ENCODE measurements around the gene CERS6. TPM values are rescaled to one million over a fixed set of nuclear protein-coding genes. Genes with fewer than 3 reads are reported as not detected.

The CERS6 gene
- total RNA-seq, 1 donor from 2014 or later = 10.9 TPM

GRCh38 chr2:168703926-168704325, 247.9 kb downstream of the CERS6 start:
- no peak overlapping the region for H3K27ac ChIP-seq
- DNase-seq (ENCODE audit: low spot score in 2 of 2) = no peak
- no peaks in the 10 kb centered on the region for H3K36me3 ChIP-seq
- H3K4me1 ChIP-seq = no peaks in the 10 kb centered on the region
- TF ChIP-seq, protein P1, sequence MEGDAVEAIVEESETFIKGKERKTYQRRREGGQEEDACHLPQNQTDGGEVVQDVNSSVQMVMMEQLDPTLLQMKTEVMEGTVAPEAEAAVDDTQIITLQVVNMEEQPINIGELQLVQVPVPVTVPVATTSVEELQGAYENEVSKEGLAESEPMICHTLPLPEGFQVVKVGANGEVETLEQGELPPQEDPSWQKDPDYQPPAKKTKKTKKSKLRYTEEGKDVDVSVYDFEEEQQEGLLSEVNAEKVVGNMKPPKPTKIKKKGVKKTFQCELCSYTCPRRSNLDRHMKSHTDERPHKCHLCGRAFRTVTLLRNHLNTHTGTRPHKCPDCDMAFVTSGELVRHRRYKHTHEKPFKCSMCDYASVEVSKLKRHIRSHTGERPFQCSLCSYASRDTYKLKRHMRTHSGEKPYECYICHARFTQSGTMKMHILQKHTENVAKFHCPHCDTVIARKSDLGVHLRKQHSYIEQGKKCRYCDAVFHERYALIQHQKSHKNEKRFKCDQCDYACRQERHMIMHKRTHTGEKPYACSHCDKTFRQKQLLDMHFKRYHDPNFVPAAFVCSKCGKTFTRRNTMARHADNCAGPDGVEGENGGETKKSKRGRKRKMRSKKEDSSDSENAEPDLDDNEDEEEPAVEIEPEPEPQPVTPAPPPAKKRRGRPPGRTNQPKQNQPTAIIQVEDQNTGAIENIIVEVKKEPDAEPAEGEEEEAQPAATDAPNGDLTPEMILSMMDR (IDR thresholded peaks at IDR 0.05) = no peak
- intact Hi-C loops (cut with DNase I) = no loop called here
- H3K27me3 ChIP-seq = no peaks in the 10 kb centered on the region
- no peaks in the 10 kb centered on the region for H3K9me3 ChIP-seq
- H3K4me3 ChIP-seq = no peak overlapping the region

GRCh38 chr2:168705534-168706470, 249.7 kb downstream of the CERS6 start:
- Histone ChIP-seq H3K27me3 (no peaks in the 10 kb centered on the region), H3K9me3 (no peaks in the 10 kb centered on the region), H3K4me3 (no peak overlapping the region), H3K36me3 (no peaks in the 10 kb centered on the region), H3K4me1 (no peaks in the 10 kb centered on the region), H3K27ac (no peak overlapping the region)
- DNase-seq (ENCODE audit: low spot score in 2 of 2) = no peak
- intact Hi-C loops (cut with DNase I) = loop anchor here (5.0 kb wide), 1 partner anchor 359 kb away; no protein-coding TSS in a partner anchor
- TF ChIP-seq, protein P1 (IDR thresholded peaks at IDR 0.05) = peak in 1 of 3 experiments; percentile 20

- Histone ChIP-seq H3K4me1 (no peaks in the 10 kb centered on the region), H3K27me3 (no peaks in the 10 kb centered on the region), H3K4me3 (no peak overlapping the region), H3K36me3 (no peaks in the 10 kb centered on the region), H3K27ac (no peak overlapping the region), H3K9me3 (no peaks in the 10 kb centered on the region)
- no peak for DNase-seq (ENCODE audit: low spot score in 2 of 2)
- TF ChIP-seq, protein P1 (IDR thresholded peaks at IDR 0.05) = no peak
- intact Hi-C loops (cut with DNase I) = loop anchor here (5.0 kb wide), 1 partner anchor 360 kb away; no protein-coding TSS in a partner anchor
Observed at GRCh38 chr2:168706806-168707205, 250.7 kb downstream of the CERS6 start.

DNA sequence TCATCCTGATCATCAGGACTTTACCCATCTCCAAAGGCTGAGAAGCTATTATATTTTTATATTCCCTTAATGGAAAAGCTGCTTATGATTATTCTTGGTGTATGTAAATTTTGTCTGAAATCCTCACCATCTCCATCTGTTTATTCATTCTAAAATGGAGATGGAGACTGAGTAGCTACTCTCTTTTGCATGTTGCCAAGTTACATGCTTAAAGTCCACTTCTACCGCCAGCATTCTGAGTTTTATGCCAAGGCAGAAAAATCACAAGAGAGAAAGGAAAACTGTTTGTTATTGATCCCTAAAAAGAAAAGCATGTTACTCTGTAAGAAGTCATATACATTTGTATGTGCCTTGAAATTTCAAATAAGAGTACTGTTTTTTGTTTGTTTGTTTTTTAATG, 252.0 kb downstream of the CERS6 start:
- Histone ChIP-seq H3K36me3 (no peaks in the 10 kb centered on the region), H3K27me3 (no peaks in the 10 kb centered on the region), H3K4me3 (no peak overlapping the region), H3K9me3 (no peaks in the 10 kb centered on the region), H3K4me1 (no peaks in the 10 kb centered on the region), H3K27ac (no peak overlapping the region)
- DNase-seq (ENCODE audit: low spot score in 2 of 2) = no peak
- TF ChIP-seq, protein P1 (IDR thresholded peaks at IDR 0.05) = no peak
- intact Hi-C loops (cut with DNase I) = loop anchor here (5.0 kb wide), 1 partner anchor 361 kb away; no protein-coding TSS in a partner anchor

DNA sequence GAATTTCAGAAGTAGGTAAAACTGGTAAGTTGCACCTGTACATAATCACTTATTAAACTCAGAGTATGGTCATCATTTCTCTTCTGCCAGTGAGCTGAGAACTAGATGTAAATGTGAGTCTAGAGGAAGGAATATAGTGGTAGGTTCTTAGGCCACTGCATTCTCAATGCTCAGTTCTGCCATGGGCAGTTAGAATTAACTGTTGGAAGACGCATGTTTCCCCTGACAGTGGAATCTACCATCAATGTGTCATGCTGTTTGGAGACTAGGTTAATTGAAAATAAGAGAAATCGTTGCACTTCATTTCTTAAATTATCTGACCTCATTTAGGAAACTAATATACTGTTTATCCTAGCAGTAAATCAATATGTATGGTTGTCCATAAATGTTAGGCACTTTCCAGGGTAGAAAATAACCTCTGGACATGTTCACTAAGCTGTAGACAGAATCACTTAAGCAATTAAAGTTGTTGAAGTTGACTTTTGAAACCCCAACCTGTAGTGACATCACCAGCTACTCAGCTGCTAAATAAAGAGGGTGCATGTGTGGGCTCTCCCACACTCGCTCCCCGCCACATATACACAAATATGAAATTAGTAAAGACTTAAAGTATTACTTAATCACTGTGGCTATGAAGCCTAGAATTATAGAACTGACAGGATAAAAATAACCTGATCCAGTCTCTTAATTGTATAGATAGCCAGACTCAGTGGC, 254.8 kb downstream of the CERS6 start:
- TF ChIP-seq, protein P1 (IDR thresholded peaks at IDR 0.05) = no peak
- DNase-seq (ENCODE audit: low spot score in 2 of 2) = no peak
- intact Hi-C loops (cut with DNase I) = no loop called here
- Histone ChIP-seq H3K4me3 (no peak overlapping the region), H3K27ac (no peak overlapping the region), H3K9me3 (no peaks in the 10 kb centered on the region), H3K4me1 (no peaks in the 10 kb centered on the region), H3K36me3 (no peaks in the 10 kb centered on the region), H3K27me3 (no peaks in the 10 kb centered on the region)
